Thymus (tissue), 11 donors: Measurements from ENCODE around the gene MAN1A2. TPM values are rescaled to one million over a fixed set of nuclear protein-coding genes. Genes with fewer than 3 reads are reported as not detected.

Experiments
- DNase-seq, 9 donors: peaks; one replicate each; pipeline ENCODE4 v3.0.0-alpha.2; 2013; ENCODE audit warnings: low spot score in 9 of 9, low read depth in 6 of 9, missing footprints in 1 of 9
- H3K27ac ChIP-seq, 2 donors: one replicate each; pipeline ENCODE4 v1.5.1; 2013; ENCODE audit warnings: control low read depth in 1 of 2, low read depth in 1 of 2, low read length in 1 of 2, mild to moderate bottlenecking in 1 of 2, moderate library complexity in 1 of 2
- H3K27me3 ChIP-seq, 2 donors: one replicate each; pipeline ENCODE4 v1.5.1; 2013; ENCODE audit warnings: low read length in 1 of 2; ENCODE audit not compliant: control insufficient read depth in 2 of 2, insufficient read depth in 1 of 2
- H3K36me3 ChIP-seq, 2 donors: one replicate each; pipeline ENCODE4 v1.5.1; 2013; ENCODE audit warnings: low read length in 1 of 2, mild to moderate bottlenecking in 1 of 2, moderate library complexity in 1 of 2; ENCODE audit not compliant: control insufficient read depth in 2 of 2, insufficient read depth in 2 of 2
- H3K4me1 ChIP-seq, 2 donors: one replicate each; pipeline ENCODE4 v1.5.1; 2013; ENCODE audit warnings: low read length in 2 of 2; ENCODE audit not compliant: control insufficient read depth in 2 of 2, insufficient read depth in 2 of 2
- H3K4me3 ChIP-seq, 2 donors: one replicate each; pipeline ENCODE4 v1.5.1; 2013; ENCODE audit warnings: low read length in 2 of 2, control low read depth in 1 of 2, mild to moderate bottlenecking in 1 of 2
- H3K9me3 ChIP-seq, 2 donors: one replicate each; pipeline ENCODE4 v1.5.1; 2013; ENCODE audit warnings: low read length in 1 of 2, mild to moderate bottlenecking in 1 of 2; ENCODE audit not compliant: control insufficient read depth in 2 of 2, insufficient read depth in 1 of 2
- WGBS: extraction: QIAGEN DNeasy Blood & Tissue Kit; methylation state at CpG from one replicate; pipeline ENCODE4 v1.1.7; 2013; 5-methylcytosine and 5-hydroxymethylcytosine counted together
- polyA plus RNA-seq: library from polyadenylated mRNA; stranded (reverse); fragments of 200-250 nt; gene quantifications from one replicate; pipeline ENCODE4 v1.2.3, GENCODE V29; 2013
- total RNA-seq: library from RNA; stranded (reverse); fragments of 120-200 nt; gene quantifications from one replicate; pipeline ENCODE4 v1.2.4, GENCODE V29; 2013
- donor health status: healthy.

Gene MAN1A2
- total and polyA plus RNA-seq, 2 donors: 10.6 to 26.4 TPM

DNA sequence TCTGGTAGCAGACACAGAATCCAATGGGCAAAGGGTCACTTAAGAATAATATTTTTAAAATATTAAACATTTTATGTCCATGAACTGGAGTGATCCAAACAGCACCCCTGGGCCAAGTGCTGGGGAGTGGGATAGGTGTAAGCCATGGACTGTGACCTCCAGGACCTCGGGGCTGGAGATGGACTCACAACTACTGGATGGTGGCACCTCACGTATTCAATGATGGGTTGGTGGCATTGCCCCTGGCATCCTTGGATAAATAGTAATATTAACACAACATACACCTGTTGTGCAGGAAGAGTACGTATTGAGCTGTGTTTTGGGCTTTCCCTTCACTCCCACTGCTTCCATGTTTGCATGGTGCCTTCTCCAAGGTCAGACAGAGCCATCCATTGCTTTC lies 199.3 kb downstream of the MAN1A2 start:
- H3K27me3 ChIP-seq: peaks cover 0 to 4% of the 10 kb centered on the region in 2 donors
- no peak for DNase-seq
- H3K27ac ChIP-seq: no peak overlapping the region
- H3K9me3 ChIP-seq: no peaks in the 10 kb centered on the region
- H3K4me3 ChIP-seq: no peak overlapping the region
- WGBS: 95% methylated on average over 3 of the region's 3 CpGs
- no peaks in the 10 kb centered on the region for H3K36me3 ChIP-seq
- H3K4me1 ChIP-seq: no peaks in the 10 kb centered on the region

GRCh38 chr1:117567435-117567834 lies 200.2 kb downstream of the MAN1A2 start:
- no peak overlapping the region for H3K27ac ChIP-seq
- H3K4me1 ChIP-seq: no peaks in the 10 kb centered on the region
- peaks cover 0 to 4% of the 10 kb centered on the region in 2 donors for H3K27me3 ChIP-seq
- no peak for DNase-seq
- WGBS: 98% methylated on average over 10 of the region's 10 CpGs
- H3K36me3 ChIP-seq: no peaks in the 10 kb centered on the region
- H3K9me3 ChIP-seq: no peaks in the 10 kb centered on the region
- H3K4me3 ChIP-seq: no peak overlapping the region

DNA sequence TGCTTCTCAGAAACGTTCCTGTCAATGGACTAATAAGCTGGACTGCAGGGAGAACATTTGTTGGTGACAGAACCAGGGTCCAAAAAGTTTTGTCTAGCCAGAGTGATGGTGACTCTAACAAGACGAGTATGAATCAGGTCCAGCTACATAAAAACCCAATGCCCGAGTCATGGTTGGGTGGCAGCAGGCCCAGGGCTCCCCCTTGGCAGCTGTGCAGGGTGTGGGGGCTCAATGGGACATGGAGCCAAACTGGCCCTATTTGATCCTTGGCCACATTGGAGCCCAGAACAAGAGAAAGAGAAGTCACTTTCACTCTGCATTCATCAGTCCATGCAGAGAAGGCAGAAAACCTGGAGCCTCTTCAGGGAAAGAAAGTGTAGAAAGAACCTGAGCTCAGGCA lies 200.7 kb downstream of the MAN1A2 start:
- no peaks in the 10 kb centered on the region for H3K9me3 ChIP-seq
- H3K36me3 ChIP-seq: no peaks in the 10 kb centered on the region
- H3K4me3 ChIP-seq: no peak overlapping the region
- H3K27me3 ChIP-seq: peaks cover 0 to 4% of the 10 kb centered on the region in 2 donors
- no peak for DNase-seq
- H3K4me1 ChIP-seq: no peaks in the 10 kb centered on the region
- H3K27ac ChIP-seq: no peak overlapping the region
- 90% methylated on average over 3 of the region's 3 CpGs for WGBS

GRCh38 chr1:117568999-117569398 lies 201.8 kb downstream of the MAN1A2 start:
- DNase-seq: no peak
- 95% methylated on average over 6 of the region's 6 CpGs for WGBS

DNA sequence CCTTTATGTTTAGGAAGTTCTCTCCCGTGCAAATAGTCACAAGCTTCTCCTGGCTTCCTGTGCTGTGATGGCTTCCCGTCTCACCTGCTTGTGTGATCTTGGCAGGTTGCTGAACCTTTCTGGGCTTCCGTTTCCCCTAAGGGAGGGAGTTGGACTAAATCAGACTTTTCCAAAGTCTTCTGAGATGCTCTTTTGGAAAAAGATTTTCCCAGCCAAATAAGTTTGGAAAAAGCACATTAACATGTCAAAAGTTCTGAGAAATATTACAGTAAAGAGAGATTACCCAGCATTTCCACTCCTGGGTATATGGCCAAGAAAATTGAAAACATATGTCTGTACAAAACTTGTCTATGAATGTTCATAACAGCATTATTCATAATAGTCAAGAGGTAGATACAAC lies 202.6 kb downstream of the MAN1A2 start:
- no peaks in the 10 kb centered on the region for H3K4me1 ChIP-seq
- no peak for DNase-seq
- H3K9me3 ChIP-seq: no peaks in the 10 kb centered on the region
- peaks cover 0 to 2% of the 10 kb centered on the region in 2 donors for H3K27me3 ChIP-seq
- H3K27ac ChIP-seq: no peak overlapping the region
- WGBS: 61% methylated on average over 3 of the region's 3 CpGs
- H3K36me3 ChIP-seq: no peaks in the 10 kb centered on the region
- no peak overlapping the region for H3K4me3 ChIP-seq

More at GRCh38 chr1:117568999-117569398, 201.8 kb downstream of the MAN1A2 start:
- peaks cover 0 to 4% of the 10 kb centered on the region in 2 donors for H3K27me3 ChIP-seq
- H3K4me1 ChIP-seq: no peaks in the 10 kb centered on the region
- H3K4me3 ChIP-seq: no peak overlapping the region
- H3K9me3 ChIP-seq: no peaks in the 10 kb centered on the region
- H3K36me3 ChIP-seq: no peaks in the 10 kb centered on the region
- H3K27ac ChIP-seq: no peak overlapping the region

GRCh38 chr1:117570988-117571409 lies 203.8 kb downstream of the MAN1A2 start:
- Histone ChIP-seq H3K36me3 (no peaks in the 10 kb centered on the region), H3K27me3 (no peaks in the 10 kb centered on the region), H3K27ac (no peak overlapping the region), H3K4me3 (no peak overlapping the region), H3K4me1 (no peaks in the 10 kb centered on the region), H3K9me3 (no peaks in the 10 kb centered on the region)
- no peak for DNase-seq
- 94% methylated on average over 8 of the region's 8 CpGs for WGBS

- Histone ChIP-seq H3K4me1 (no peaks in the 10 kb centered on the region), H3K27me3 (no peaks in the 10 kb centered on the region), H3K27ac (no peak overlapping the region), H3K4me3 (no peak overlapping the region), H3K36me3 (no peaks in the 10 kb centered on the region), H3K9me3 (no peaks in the 10 kb centered on the region)
- 96% methylated on average over 5 of the region's 5 CpGs for WGBS
- no peak for DNase-seq
Measured at GRCh38 chr1:117571496-117571895, 204.2 kb downstream of the MAN1A2 start.

DNA sequence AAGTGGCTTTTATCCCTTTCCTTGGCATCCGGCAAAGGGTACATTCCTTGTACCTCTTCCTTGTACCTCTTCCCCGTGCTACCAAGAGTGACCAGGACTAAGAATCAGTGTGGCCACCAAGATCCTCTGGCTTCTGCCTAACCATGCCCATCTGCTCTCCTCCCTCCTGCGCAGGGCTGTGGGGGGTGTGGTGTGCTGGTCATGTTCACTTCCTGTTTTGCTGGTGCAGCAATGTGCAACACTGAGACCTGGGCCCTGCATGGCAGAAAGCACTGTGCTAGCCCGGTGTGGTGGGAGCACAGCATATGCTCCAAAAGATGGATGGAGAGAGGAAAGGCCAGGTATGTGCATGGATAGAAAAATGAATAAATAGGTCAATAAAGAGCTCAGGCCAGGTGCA lies 205.3 kb downstream of the MAN1A2 start:
- peak in 2 of 9 donors; percentile 12 to 24 for DNase-seq
- Histone ChIP-seq H3K36me3 (no peaks in the 10 kb centered on the region), H3K27ac (no peak overlapping the region)

GRCh38 chr1:117573386-117574023 lies 206.3 kb downstream of the MAN1A2 start:
- no peaks in the 10 kb centered on the region for H3K27me3 ChIP-seq
- H3K4me3 ChIP-seq: no peak overlapping the region
- H3K36me3 ChIP-seq: no peaks in the 10 kb centered on the region
- no peak for DNase-seq
- WGBS: 86% methylated on average over 10 of the region's 10 CpGs
- no peak overlapping the region for H3K27ac ChIP-seq
- no peaks in the 10 kb centered on the region for H3K4me1 ChIP-seq
- no peaks in the 10 kb centered on the region for H3K9me3 ChIP-seq

More for the DNA sequence above, 205.3 kb downstream of the MAN1A2 start:
- H3K27me3 ChIP-seq: no peaks in the 10 kb centered on the region
- no peaks in the 10 kb centered on the region for H3K4me1 ChIP-seq
- no peak overlapping the region for H3K4me3 ChIP-seq
- H3K9me3 ChIP-seq: no peaks in the 10 kb centered on the region
- WGBS: 48% methylated on average over 4 of the region's 4 CpGs
